Measurements from ENCODE around the gene MAGEC1. TPM values are rescaled to one million over a fixed set of nuclear protein-coding genes. Genes with fewer than 3 reads are reported as not detected.

Gene MAGEC1
- total and polyA plus RNA-seq, 2 of the 4 experiments (the other 2 are of a cell fraction), result not detected

DNA sequence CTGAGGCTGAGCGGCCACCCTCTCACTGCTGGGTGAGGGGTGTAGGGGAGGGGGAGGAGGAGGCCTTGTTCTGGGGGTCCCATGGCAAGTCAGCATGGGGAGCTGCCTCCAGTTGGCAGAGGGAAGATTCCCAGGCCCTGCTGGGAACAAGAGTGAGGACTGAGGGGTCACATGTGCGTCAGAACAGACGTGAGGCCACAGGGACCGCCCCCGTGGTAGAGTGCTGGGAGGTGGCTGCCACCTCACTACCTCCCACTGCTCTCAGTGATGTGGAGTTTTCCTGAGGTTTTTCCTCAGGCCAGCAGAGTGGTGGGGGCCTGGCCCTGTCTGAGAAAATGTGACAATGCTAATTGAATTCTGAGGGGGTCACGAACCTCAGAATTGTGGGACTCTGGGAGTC lies 568 bp downstream of the MAGEC1 start:
- no peaks in the 10 kb centered on the region for H3K79me1 ChIP-seq (ENCODE audit: low read depth in 1 of 2, low read length in 2 of 2)
- no peak overlapping the region for H3K56ac ChIP-seq (ENCODE audit: extremely low read depth, insufficient read depth, low read length)
- no peak overlapping the region for H2BK120ac ChIP-seq (ENCODE audit: low read depth, low read length)
- H4K5ac ChIP-seq (ENCODE audit: low read depth, low read length), result no peak overlapping the region
- H2AK9ac ChIP-seq (replicated peaks; ENCODE audit: low read depth, low read length, poor library complexity), result no peak overlapping the region
- in situ Hi-C loops (cut with MboI; ENCODE audit: low sequenced_read_pairs), result no loop called here
- ChIA-PET CTCF (no interaction called here), POLR2A (ENCODE audit: unreplicated experiment) (no interaction called here)
- no peak overlapping the region for H3K27ac ChIP-seq (ENCODE audit: insufficient read depth, low read length)
- no peak overlapping the region for H2AK5ac ChIP-seq (ENCODE audit: low read depth, low read length)
- H3K18ac ChIP-seq (ENCODE audit: low read depth, low read length), result no peak overlapping the region
- no peak overlapping the region for H3K4me2 ChIP-seq (ENCODE audit: low read depth, low read length)
- WGBS, 2 experiments (ENCODE audit: extremely low coverage in 2 of 2, insufficient read length in 1 of 2), result no CpG with 5 or more reads among the region's 6 CpGs
- no peaks in the 10 kb centered on the region for H4K20me1 ChIP-seq (ENCODE audit: insufficient read depth, low read length)
- H2BK15ac ChIP-seq (ENCODE audit: low read depth, low read length), result no peak overlapping the region
- no peak overlapping the region for H4K8ac ChIP-seq (ENCODE audit: low read depth in 2 of 2, low read length in 2 of 2)
- no peak overlapping the region for H3K14ac ChIP-seq (replicated peaks; ENCODE audit: low read depth, low read length)
- intact Hi-C loops (cut with micrococcal nuclease), result no loop called here
- DNase-seq (no peak), ATAC-seq (ENCODE audit: low read depth) (no peak)
- no peak overlapping the region for H4K91ac ChIP-seq (ENCODE audit: insufficient read depth, low read depth, low read length)
- H3K27me3 ChIP-seq (ENCODE audit: control insufficient read depth, insufficient read depth, low read length), result no peaks in the 10 kb centered on the region
- no peaks in the 10 kb centered on the region for H3K9me1 ChIP-seq (ENCODE audit: insufficient read depth, low read length)
- no peak overlapping the region for H3K23ac ChIP-seq (ENCODE audit: low read depth, low read length)
- TF ChIP-seq USF2 (IDR thresholded peaks at IDR 0.05; ENCODE audit: low read depth, low read length) (no peak), SMC3 (IDR thresholded peaks at IDR 0.05; ENCODE audit: low read depth, low read length) (no peak), RCOR1 (IDR thresholded peaks at IDR 0.05; ENCODE audit: insufficient replicate concordance, low read length) (no peak), MXI1 (IDR thresholded peaks at IDR 0.05; ENCODE audit: borderline replicate concordance, low read depth, low read length) (no peak), CHD1 (IDR thresholded peaks at IDR 0.05; ENCODE audit: low read depth, low read length) (no peak), MAZ (IDR thresholded peaks at IDR 0.05; ENCODE audit: borderline replicate concordance, low read depth, low read length) (no peak), MAFK (IDR thresholded peaks at IDR 0.05; ENCODE audit: low read depth, low read length) (no peak)
- TF ChIP-seq, protein P1, sequence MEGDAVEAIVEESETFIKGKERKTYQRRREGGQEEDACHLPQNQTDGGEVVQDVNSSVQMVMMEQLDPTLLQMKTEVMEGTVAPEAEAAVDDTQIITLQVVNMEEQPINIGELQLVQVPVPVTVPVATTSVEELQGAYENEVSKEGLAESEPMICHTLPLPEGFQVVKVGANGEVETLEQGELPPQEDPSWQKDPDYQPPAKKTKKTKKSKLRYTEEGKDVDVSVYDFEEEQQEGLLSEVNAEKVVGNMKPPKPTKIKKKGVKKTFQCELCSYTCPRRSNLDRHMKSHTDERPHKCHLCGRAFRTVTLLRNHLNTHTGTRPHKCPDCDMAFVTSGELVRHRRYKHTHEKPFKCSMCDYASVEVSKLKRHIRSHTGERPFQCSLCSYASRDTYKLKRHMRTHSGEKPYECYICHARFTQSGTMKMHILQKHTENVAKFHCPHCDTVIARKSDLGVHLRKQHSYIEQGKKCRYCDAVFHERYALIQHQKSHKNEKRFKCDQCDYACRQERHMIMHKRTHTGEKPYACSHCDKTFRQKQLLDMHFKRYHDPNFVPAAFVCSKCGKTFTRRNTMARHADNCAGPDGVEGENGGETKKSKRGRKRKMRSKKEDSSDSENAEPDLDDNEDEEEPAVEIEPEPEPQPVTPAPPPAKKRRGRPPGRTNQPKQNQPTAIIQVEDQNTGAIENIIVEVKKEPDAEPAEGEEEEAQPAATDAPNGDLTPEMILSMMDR (conservative IDR thresholded peaks at IDR 0.05; ENCODE audit: low read depth, low read length), result no peak
- H3K4ac ChIP-seq (ENCODE audit: low read depth, low read length), result no peak overlapping the region
- H2BK20ac ChIP-seq (ENCODE audit: low read depth, low read length), result no peak overlapping the region
- no peaks in the 10 kb centered on the region for H3K4me1 ChIP-seq (ENCODE audit: control insufficient read depth, insufficient read depth, low read length)
- BruUV-seq (replicated peaks), result no TSS peak
- dilution Hi-C loops (cut with HindIII; ENCODE audit: low sequenced_read_pairs, unreplicated experiment), result no loop called here
- H2BK5ac ChIP-seq (ENCODE audit: low read depth, low read length, poor library complexity, severe bottlenecking), result no peak overlapping the region
- H3K9ac ChIP-seq (ENCODE audit: low read depth, low read length), result no peak overlapping the region
- H3K36me3 ChIP-seq (ENCODE audit: control insufficient read depth, insufficient read depth, low read length), result no peaks in the 10 kb centered on the region
- no peak overlapping the region for H3K4me3 ChIP-seq (ENCODE audit: insufficient read depth, low read depth, low read length)
- peaks cover 8% of the 10 kb centered on the region for H3K9me3 ChIP-seq (ENCODE audit: control insufficient read depth, insufficient read depth, low read length)
- no peak overlapping the region for H2AFZ ChIP-seq (replicated peaks; ENCODE audit: low read length, poor library complexity)

Measured in IMR-90 (cell line).